CD4-positive, CD25-positive, alpha-beta regulatory T cell (primary cell): ENCODE measurements around the gene ITPKB. TPM values are rescaled to one million over a fixed set of nuclear protein-coding genes. Genes with fewer than 3 reads are reported as not detected.
A peak's percentile ranks its signal among the peaks of the same experiment; 100 is the strongest.
"Not testable (repeated sequence)": the region's sequence is repeated elsewhere in the genome, so short reads cannot be mapped to it uniquely, and the experiment has no call there.

Experiments used
- ATAC-seq, 2 donors: fragments of 150-1000 bp; cut with Tn5 transposase; one replicate each; pipeline ENCODE4 v1.10.0; 2021; ENCODE audit warnings: low read depth in 2 of 2, moderate number of reproducible peaks in 2 of 2, moderate library complexity in 1 of 2
- DNase-seq, 3 donors: peaks; one replicate each; pipeline versions ENCODE4 v3.0.0 to v3.0.0-alpha.2; 2012 to 2022; ENCODE audit warnings: mixed read lengths in 1 of 3
- H3K27ac ChIP-seq: one replicate; pipeline ENCODE4 v1.7.0; 2013; ENCODE audit warnings: mild to moderate bottlenecking, low read length; ENCODE audit not compliant: insufficient read depth, poor library complexity, severe bottlenecking
- H3K27me3 ChIP-seq: one replicate; pipeline ENCODE4 v1.7.0; 2013; ENCODE audit warnings: low read length; ENCODE audit not compliant: control insufficient read depth, insufficient read depth
- H3K36me3 ChIP-seq: one replicate; pipeline ENCODE4 v1.7.0; 2013; ENCODE audit warnings: mild to moderate bottlenecking, low read length, moderate library complexity; ENCODE audit not compliant: control insufficient read depth, insufficient read depth
- H3K4me1 ChIP-seq: 2 replicates; pipeline ENCODE4 v1.7.0; 2013; ENCODE audit warnings: mild to moderate bottlenecking, low read length; ENCODE audit not compliant: insufficient read depth, control insufficient read depth, poor library complexity, severe bottlenecking
- H3K4me3 ChIP-seq: one replicate; pipeline ENCODE4 v1.7.0; 2013; ENCODE audit warnings: low read depth, mild to moderate bottlenecking, low read length, moderate library complexity
- H3K9me3 ChIP-seq, 2 experiments: 1 replicate in 1 of 2; 2 replicates in 1 of 2; pipeline ENCODE4 v1.7.0; 2013; ENCODE audit warnings: low read length in 2 of 2, mild to moderate bottlenecking in 1 of 2, moderate library complexity in 1 of 2; ENCODE audit not compliant: control insufficient read depth in 2 of 2
- H3K27ac Mint-ChIP-seq, 3 donors: one replicate each; pipeline ENCODE4 v1.8.0; 2020 to 2022; ENCODE audit warnings: mild to moderate bottlenecking in 3 of 3, mixed read lengths in 3 of 3, moderate library complexity in 2 of 3
- H3K27me3 Mint-ChIP-seq: one replicate; pipeline ENCODE4 v1.8.0; 2022; ENCODE audit warnings: mild to moderate bottlenecking, mixed read lengths
- H3K36me3 Mint-ChIP-seq: one replicate; pipeline ENCODE4 v1.8.0; 2020; ENCODE audit warnings: mixed read lengths
- H3K4me1 Mint-ChIP-seq, 4 donors: one replicate each; pipeline ENCODE4 v1.8.0; 2020 to 2022; ENCODE audit warnings: mixed read lengths in 4 of 4, mild to moderate bottlenecking in 1 of 4
- H3K4me3 Mint-ChIP-seq, 4 donors: one replicate each; pipeline ENCODE4 v1.8.0; 2020 to 2022; ENCODE audit warnings: mild to moderate bottlenecking in 4 of 4, mixed read lengths in 4 of 4, moderate library complexity in 3 of 4
- H3K9me3 Mint-ChIP-seq, 7 donors: one replicate each; pipeline ENCODE4 v1.8.0; 2020 to 2022; ENCODE audit warnings: mixed read lengths in 7 of 7, mild to moderate bottlenecking in 3 of 7, moderate library complexity in 2 of 7
- polyA plus RNA-seq, 4 donors: library from polyadenylated mRNA; unstranded; fragments of 300-500 nt; fragmentation: Illumina TruSeq; gene quantifications; one replicate each; pipeline ENCODE4 v1.2.3, GENCODE V29; 2021
- total RNA-seq: library from RNA; stranded (reverse); gene quantifications from one replicate; pipeline ENCODE4 v1.2.3, GENCODE V29; 2022

ITPKB gene
- total and polyA plus RNA-seq, 5 donors from 2014 or later: 38.5 to 216 (median 48.0) TPM

DNA sequence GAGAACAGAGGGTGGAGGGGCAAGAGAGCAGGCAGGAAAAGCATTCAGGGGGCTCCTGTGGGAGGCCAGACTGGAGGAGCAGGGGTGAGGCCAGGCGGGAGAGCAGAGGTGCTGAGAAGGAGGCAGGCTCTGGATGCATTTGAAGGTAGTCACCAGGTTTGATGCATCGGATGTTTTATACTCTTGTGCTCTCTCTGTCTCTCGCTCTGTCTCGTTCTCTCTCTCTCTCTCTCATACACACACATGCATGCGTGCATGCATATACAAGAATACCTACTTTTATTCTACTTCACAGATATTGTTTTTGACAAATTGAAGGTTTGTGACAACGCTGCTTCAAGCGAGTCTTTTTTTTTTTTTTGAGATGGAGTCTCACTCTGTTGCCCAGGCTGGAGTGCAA lies 15.0 kb upstream of the ITPKB start:
- no peaks in the 10 kb centered on the region for H3K9me3 ChIP-seq
- no peak overlapping the region for H3K4me3 Mint-ChIP-seq
- H3K27me3 Mint-ChIP-seq: peaks cover 7% of the 10 kb centered on the region
- H3K27ac ChIP-seq: no peak overlapping the region
- H3K36me3 Mint-ChIP-seq: no peaks in the 10 kb centered on the region
- peaks cover 0 to 17% (median 6%) of the 10 kb centered on the region in 4 donors for H3K4me1 Mint-ChIP-seq
- H3K36me3 ChIP-seq: no peaks in the 10 kb centered on the region
- no peaks in the 10 kb centered on the region for H3K9me3 Mint-ChIP-seq
- H3K4me3 ChIP-seq: no peak overlapping the region
- DNase-seq (no peak), ATAC-seq (no peak)
- H3K27ac Mint-ChIP-seq: peak overlapping the region in 1 of 3 donors; percentile 47
- no peaks in the 10 kb centered on the region for H3K27me3 ChIP-seq
- H3K4me1 ChIP-seq: no peaks in the 10 kb centered on the region

DNA sequence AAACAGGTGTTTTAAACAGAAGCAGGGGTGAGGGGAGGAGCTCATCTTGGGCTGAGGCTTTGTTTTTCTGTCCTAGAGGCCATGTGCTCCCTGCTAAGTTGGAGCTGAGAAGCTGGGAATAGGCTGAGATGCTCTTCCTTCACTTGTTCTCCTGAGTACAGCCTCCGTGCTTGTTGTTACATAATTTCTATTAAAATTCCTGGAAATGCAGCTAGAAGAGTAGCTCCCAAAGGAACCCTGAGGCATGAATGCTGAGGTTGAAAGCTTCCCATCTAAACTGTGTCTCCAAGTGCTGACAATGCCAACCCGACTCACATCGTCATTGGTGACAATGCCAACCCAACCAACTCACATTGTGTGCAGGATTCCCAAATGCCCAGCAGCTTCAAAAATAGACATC lies 12.6 kb upstream of the ITPKB start:
- DNase-seq: no peak
- H3K27ac Mint-ChIP-seq: no peak overlapping the region
- no peak overlapping the region for H3K4me3 Mint-ChIP-seq
- Histone ChIP-seq H3K27ac (no peak overlapping the region), H3K4me3 (no peak overlapping the region), H3K9me3 (no peaks in the 10 kb centered on the region), H3K36me3 (no peaks in the 10 kb centered on the region), H3K27me3 (peaks cover 3% of the 10 kb centered on the region), H3K4me1 (no peaks in the 10 kb centered on the region)
- ATAC-seq: no peak
- H3K36me3 Mint-ChIP-seq: no peaks in the 10 kb centered on the region
- peaks cover 3% of the 10 kb centered on the region for H3K27me3 Mint-ChIP-seq
- H3K4me1 Mint-ChIP-seq: peaks cover 0 to 19% (median 8%) of the 10 kb centered on the region in 4 donors
- H3K9me3 Mint-ChIP-seq: no peaks in the 10 kb centered on the region

DNA sequence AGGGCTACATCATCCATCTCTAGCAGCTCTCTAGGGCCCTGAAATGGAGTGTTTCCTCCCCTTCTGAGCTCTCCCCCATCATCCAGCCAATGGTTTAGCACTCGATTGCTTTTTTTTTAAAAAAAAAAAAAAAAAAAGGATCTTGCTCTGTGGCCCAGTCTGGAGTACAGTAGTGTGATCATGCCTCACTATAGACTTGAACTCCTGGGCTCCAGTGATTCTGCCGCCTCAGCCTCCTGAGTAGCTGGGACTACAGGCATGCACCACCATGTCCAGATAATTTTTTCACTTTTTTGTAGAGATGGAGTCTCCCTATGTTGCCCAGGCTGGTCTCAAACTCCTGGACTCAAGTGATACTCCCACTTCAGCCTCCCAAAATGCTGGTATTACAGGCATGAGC lies 12.1 kb upstream of the ITPKB start:
- peaks cover 0 to 19% (median 6%) of the 10 kb centered on the region in 4 donors for H3K4me1 Mint-ChIP-seq
- DNase-seq: no peak
- no peaks in the 10 kb centered on the region for H3K36me3 ChIP-seq
- no peaks in the 10 kb centered on the region for H3K9me3 ChIP-seq
- H3K27me3 Mint-ChIP-seq: no peaks in the 10 kb centered on the region
- no peak overlapping the region for H3K27ac ChIP-seq
- peaks cover 3% of the 10 kb centered on the region for H3K27me3 ChIP-seq
- H3K9me3 Mint-ChIP-seq: no peaks in the 10 kb centered on the region
- no peak overlapping the region for H3K4me3 ChIP-seq
- H3K27ac Mint-ChIP-seq: no peak overlapping the region
- no peaks in the 10 kb centered on the region for H3K36me3 Mint-ChIP-seq
- no peak for ATAC-seq
- no peaks in the 10 kb centered on the region for H3K4me1 ChIP-seq
- H3K4me3 Mint-ChIP-seq: no peak overlapping the region

DNA sequence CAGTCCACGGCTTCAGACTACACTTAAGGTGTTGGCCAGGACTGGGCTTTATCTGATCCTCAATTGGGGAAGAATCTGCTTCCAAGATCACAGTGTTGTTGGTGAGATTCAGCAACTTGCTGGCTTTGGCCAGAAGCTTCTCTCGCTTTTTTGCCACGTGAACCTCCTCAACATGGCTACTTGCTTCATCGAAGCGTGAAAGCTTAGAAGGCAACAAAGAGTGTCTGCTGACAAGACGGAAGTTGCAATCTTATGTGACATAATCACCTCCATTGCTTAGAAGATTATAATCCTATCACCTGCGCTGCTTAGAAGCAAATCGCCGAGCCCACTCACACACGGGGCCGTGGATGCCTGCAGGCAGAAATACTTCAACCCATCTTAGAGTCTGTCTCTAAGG lies 10.4 kb upstream of the ITPKB start:
- Mint-ChIP-seq H3K4me3 (no peak overlapping the region), H3K27ac (peak overlapping the region in 1 of 3 donors; percentile 24)
- ATAC-seq: no peak

DNA sequence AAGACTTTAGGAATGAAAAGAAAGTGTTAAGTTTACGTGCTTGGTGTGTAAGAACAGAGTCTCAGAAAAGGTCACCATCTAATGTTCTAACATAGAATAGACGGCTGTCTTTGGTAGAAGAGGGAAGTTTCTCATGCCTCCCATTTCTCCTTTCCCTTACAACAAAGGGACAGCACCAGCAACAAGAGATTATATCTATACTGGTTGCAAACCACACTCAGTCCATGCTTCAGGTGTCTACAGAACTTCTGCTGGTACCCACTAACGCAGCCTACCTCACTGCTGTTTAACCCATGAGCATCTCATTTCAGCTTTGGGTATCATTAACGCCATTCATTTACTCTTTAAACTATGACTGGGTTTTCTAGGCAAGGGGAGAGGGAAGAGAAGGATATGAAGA lies 9.2 kb upstream of the ITPKB start:
- H3K4me1 ChIP-seq: no peaks in the 10 kb centered on the region
- H3K27me3 Mint-ChIP-seq: no peaks in the 10 kb centered on the region
- H3K4me3 ChIP-seq: no peak overlapping the region
- peaks cover 3% of the 10 kb centered on the region for H3K27me3 ChIP-seq
- no peak overlapping the region for H3K27ac Mint-ChIP-seq
- H3K4me1 Mint-ChIP-seq: peaks cover 0 to 4% (median 2%) of the 10 kb centered on the region in 4 donors
- H3K36me3 Mint-ChIP-seq: no peaks in the 10 kb centered on the region
- H3K9me3 ChIP-seq: no peaks in the 10 kb centered on the region
- H3K9me3 Mint-ChIP-seq: no peaks in the 10 kb centered on the region
- no peak overlapping the region for H3K4me3 Mint-ChIP-seq
- no peak overlapping the region for H3K27ac ChIP-seq
- no peak for DNase-seq
- no peak for ATAC-seq
- no peaks in the 10 kb centered on the region for H3K36me3 ChIP-seq

More for the DNA sequence above, 10.4 kb upstream of the ITPKB start:
- H3K36me3 Mint-ChIP-seq: no peaks in the 10 kb centered on the region
- Histone ChIP-seq H3K9me3 (no peaks in the 10 kb centered on the region), H3K36me3 (no peaks in the 10 kb centered on the region), H3K4me3 (no peak overlapping the region), H3K4me1 (no peaks in the 10 kb centered on the region), H3K27me3 (peaks cover 3% of the 10 kb centered on the region), H3K27ac (no peak overlapping the region)
- no peaks in the 10 kb centered on the region for H3K27me3 Mint-ChIP-seq
- no peaks in the 10 kb centered on the region for H3K9me3 Mint-ChIP-seq
- peaks cover 0 to 10% (median 2%) of the 10 kb centered on the region in 4 donors for H3K4me1 Mint-ChIP-seq
- DNase-seq: no peak

DNA sequence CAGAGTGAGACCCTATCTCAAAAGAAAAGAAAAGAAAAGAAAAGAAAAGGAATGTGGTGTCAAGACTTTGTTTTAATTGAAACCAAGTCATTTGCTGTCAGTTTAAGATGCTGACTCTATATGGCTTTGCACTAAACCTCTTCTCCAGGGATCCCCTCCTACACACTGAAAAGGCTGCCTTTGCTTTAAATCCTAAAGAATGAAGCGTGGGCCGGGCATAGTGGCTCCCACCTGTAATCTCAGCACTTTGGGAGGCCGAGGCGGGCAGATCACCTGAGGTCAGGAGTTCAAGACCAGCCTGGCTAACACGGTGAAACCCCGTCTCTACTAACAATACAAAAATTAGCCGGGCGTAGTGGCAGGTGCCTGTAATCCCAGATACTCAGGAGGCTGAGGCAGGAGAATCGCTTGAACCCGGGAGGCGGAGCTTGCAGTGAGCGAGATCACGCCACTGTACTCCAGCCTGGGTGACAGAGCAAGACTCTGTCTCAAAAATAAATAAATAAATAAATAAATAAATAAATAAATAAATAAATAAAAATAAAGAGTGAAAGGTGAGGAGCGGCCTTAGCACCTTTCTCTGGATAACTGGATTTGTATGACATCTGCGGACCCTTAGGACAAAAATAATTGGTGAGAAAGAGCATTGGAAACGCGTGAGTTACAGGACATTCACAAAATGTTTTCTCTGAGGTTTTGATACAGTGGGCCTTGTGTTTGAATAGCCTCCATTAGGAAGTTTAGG lies 8.6 kb upstream of the ITPKB start:
- not testable (repeated sequence) for H3K4me3 ChIP-seq, H3K9me3 Mint-ChIP-seq, H3K4me1 ChIP-seq, H3K27me3 ChIP-seq, H3K4me1 Mint-ChIP-seq, H3K27me3 Mint-ChIP-seq, H3K36me3 Mint-ChIP-seq, H3K27ac ChIP-seq, ATAC-seq, H3K36me3 ChIP-seq, H3K9me3 ChIP-seq, H3K4me3 Mint-ChIP-seq, DNase-seq, H3K27ac Mint-ChIP-seq

DNA sequence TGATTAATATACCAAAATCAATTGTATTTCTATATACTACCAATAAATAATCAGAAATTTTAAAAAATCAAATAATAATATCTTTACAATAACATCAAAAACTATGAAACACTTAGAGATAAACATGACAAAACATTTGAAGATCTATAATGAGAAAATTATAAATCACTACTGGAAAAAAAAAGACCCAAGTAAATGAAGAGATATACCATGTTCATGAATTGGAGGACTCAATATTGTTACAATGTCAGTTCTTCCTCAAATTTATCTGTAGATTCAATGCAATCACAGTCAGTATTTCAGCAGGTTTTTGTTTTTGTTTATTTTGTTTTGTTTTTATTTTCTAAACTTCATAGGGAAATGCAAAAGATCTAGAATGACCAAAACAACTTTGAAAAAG lies 4.2 kb upstream of the ITPKB start:
- Histone ChIP-seq H3K9me3 (no peaks in the 10 kb centered on the region), H3K27ac (no peak overlapping the region), H3K27me3 (peaks cover 2% of the 10 kb centered on the region), H3K36me3 (no peaks in the 10 kb centered on the region), H3K4me3 (no peak overlapping the region), H3K4me1 (peaks cover 10% of the 10 kb centered on the region)
- no peak overlapping the region for H3K27ac Mint-ChIP-seq
- H3K9me3 Mint-ChIP-seq: peaks cover 0 to 4% (median 0%) of the 10 kb centered on the region in 7 donors
- H3K36me3 Mint-ChIP-seq: no peaks in the 10 kb centered on the region
- peaks cover 10% of the 10 kb centered on the region for H3K27me3 Mint-ChIP-seq
- no peak for ATAC-seq
- DNase-seq: no peak
- H3K4me3 Mint-ChIP-seq: peak overlapping the region in 1 of 4 donors; percentile 21
- peaks cover 10 to 20% (median 18%) of the 10 kb centered on the region in 4 donors for H3K4me1 Mint-ChIP-seq

DNA sequence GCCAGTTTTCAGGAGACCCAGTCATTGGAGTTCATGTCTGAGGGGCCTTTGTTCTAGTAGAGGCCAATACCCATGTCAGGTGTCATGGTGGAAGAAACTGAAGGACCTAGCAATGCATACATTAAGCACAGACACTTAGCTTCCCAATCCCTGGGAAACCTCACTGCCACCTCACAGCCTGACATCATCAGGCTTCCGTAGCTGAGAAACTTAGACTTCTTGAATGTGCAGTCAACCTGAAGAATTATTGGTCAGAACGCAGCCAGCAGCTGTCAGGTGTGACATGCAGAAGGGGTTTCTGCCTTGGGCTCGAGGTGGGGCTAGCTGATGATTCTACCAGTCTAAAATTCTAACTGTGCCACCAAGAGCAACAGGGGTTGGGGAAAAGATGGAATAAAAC lies 1.9 kb upstream of the ITPKB start:
- no peaks in the 10 kb centered on the region for H3K27me3 ChIP-seq
- peaks cover 19% of the 10 kb centered on the region for H3K4me1 ChIP-seq
- peaks cover 2% of the 10 kb centered on the region for H3K36me3 Mint-ChIP-seq
- H3K9me3 ChIP-seq: no peaks in the 10 kb centered on the region
- H3K27ac Mint-ChIP-seq: no peak overlapping the region
- peaks cover 5% of the 10 kb centered on the region for H3K36me3 ChIP-seq
- H3K27me3 Mint-ChIP-seq: peaks cover 10% of the 10 kb centered on the region
- H3K27ac ChIP-seq: no peak overlapping the region
- ATAC-seq: no peak
- peaks cover 0 to 4% (median 0%) of the 10 kb centered on the region in 7 donors for H3K9me3 Mint-ChIP-seq
- no peak for DNase-seq
- H3K4me3 Mint-ChIP-seq: no peak overlapping the region
- peaks cover 8 to 20% (median 18%) of the 10 kb centered on the region in 4 donors for H3K4me1 Mint-ChIP-seq
- no peak overlapping the region for H3K4me3 ChIP-seq
